B cell (primary cell): ENCODE data around the gene MAPKAPK5. TPM values are rescaled to one million over a fixed set of nuclear protein-coding genes. Genes with fewer than 3 reads are reported as not detected.
"Not testable (repeated sequence)": the region's sequence is repeated elsewhere in the genome, so short reads cannot be mapped to it uniquely, and the experiment has no call there.

Source experiments
- ATAC-seq: fragments of 200-7000 bp; cut with Tn5 transposase; one replicate; pipeline ENCODE4 v1.10.0; 2021; ENCODE audit warnings: low read depth, mild to moderate bottlenecking, moderate number of reproducible peaks, moderate library complexity
- CTCF ChIA-PET: fragments of 350-600 bp; sonication (Branson Sonifier 250); formaldehyde crosslinking; loops from one replicate; lab custom pipeline; 2021; ENCODE audit warnings: antibody characterized with exemption, inconsistent platforms; lab: Charles Lee
- POLR2A ChIA-PET: fragments of 350-600 bp; sonication (Branson Sonifier 250); formaldehyde crosslinking; loops from one replicate; lab custom pipeline; 2021; ENCODE audit warnings: antibody characterized with exemption; lab: Charles Lee
- DNase-seq: peaks from one replicate; pipeline ENCODE4 v3.0.0; 2013
- H2AFZ ChIP-seq: 2 replicates; pipeline ENCODE4 v1.6.1; 2012; ENCODE audit warnings: mild to moderate bottlenecking, low read depth, low read length; ENCODE audit not compliant: insufficient read depth, poor library complexity, severe bottlenecking
- H3K27ac ChIP-seq, 2 donors: 1 replicate in 1 of 2; 2 replicates in 1 of 2; pipeline ENCODE4 v1.5.1; 2012 to 2013; ENCODE audit warnings: low read length in 2 of 2, mild to moderate bottlenecking in 2 of 2, moderate library complexity in 1 of 2
- H3K27me3 ChIP-seq, 4 experiments: fragments of 200-600 bp in 1 of 4; sonication (generic) in 1 of 4; replicated peaks in 1 of 4; 1 replicate in 2 of 4; 2 replicates in 2 of 4; pipeline versions ENCODE4 v1.6.1 to v1.7.0; 2013 to 2016; ENCODE audit warnings: low read length in 3 of 4, mild to moderate bottlenecking in 2 of 4, mixed read lengths in 1 of 4, moderate library complexity in 1 of 4; ENCODE audit not compliant: insufficient read depth in 4 of 4, control insufficient read depth in 3 of 4; ENCODE audit errors: control extremely low read depth in 1 of 4
- H3K36me3 ChIP-seq, 2 experiments: replicated peaks in 1 of 2; 1 replicate in 1 of 2; 2 replicates in 1 of 2; pipeline versions ENCODE4 v1.6.1 to v1.7.1; 2013; ENCODE audit warnings: low read length in 1 of 2; ENCODE audit not compliant: insufficient read depth in 2 of 2, control insufficient read depth in 1 of 2; ENCODE audit errors: control extremely low read depth in 1 of 2, extremely low read depth in 1 of 2
- H3K4me1 ChIP-seq, 2 donors: fragments of 200-600 bp in 1 of 2; sonication (generic) in 1 of 2; 1 replicate in 1 of 2; 2 replicates in 1 of 2; pipeline versions ENCODE4 v1.5.1 to v1.6.1; 2013 to 2017; ENCODE audit warnings: low read length in 2 of 2; ENCODE audit not compliant: control insufficient read depth in 2 of 2, insufficient read depth in 2 of 2
- H3K4me2 ChIP-seq: replicated peaks from 2 replicates; pipeline ENCODE3; 2012; ENCODE audit warnings: mild to moderate bottlenecking, low read depth, low read length; ENCODE audit not compliant: poor library complexity, severe bottlenecking
- H3K4me3 ChIP-seq, 5 experiments: fragments of 200-600 bp in 1 of 5; sonication (generic) in 1 of 5; 1 replicate in 3 of 5; 2 replicates in 2 of 5; pipeline versions ENCODE4 v1.5.1 to v1.7.0; 2011 to 2016; ENCODE audit warnings: low read length in 4 of 5, mild to moderate bottlenecking in 4 of 5, low read depth in 2 of 5, control low read depth in 1 of 5, moderate library complexity in 1 of 5; ENCODE audit not compliant: insufficient read depth in 1 of 5; ENCODE audit errors: control extremely low read depth in 1 of 5, extremely low read depth in 1 of 5
- H3K79me2 ChIP-seq: fragments of 200-600 bp; sonication (generic); one replicate; pipeline ENCODE4 v1.6.0; 2016; ENCODE audit warnings: low read length; ENCODE audit not compliant: control insufficient read depth, insufficient read depth
- H3K9ac ChIP-seq: fragments of 200-600 bp; sonication (generic); 2 replicates; pipeline ENCODE4 v1.6.1; 2017; ENCODE audit warnings: mild to moderate bottlenecking, low read length, moderate library complexity
- H3K9me3 ChIP-seq, 3 donors: one replicate each; pipeline versions ENCODE4 v1.6.1 to v1.7.1; 2013; ENCODE audit warnings: low read length in 2 of 3; ENCODE audit not compliant: control insufficient read depth in 2 of 3, insufficient read depth in 1 of 3; ENCODE audit errors: control extremely low read depth in 1 of 3
- H4K20me1 ChIP-seq: 2 replicates; pipeline ENCODE4 v1.6.0; 2012; ENCODE audit warnings: mild to moderate bottlenecking, low read length; ENCODE audit not compliant: insufficient read depth, control insufficient read depth, poor library complexity, severe bottlenecking
- H3K27ac Mint-ChIP-seq: one replicate; pipeline ENCODE4 v1.8.0; 2021; ENCODE audit warnings: mixed read lengths
- H3K27me3 Mint-ChIP-seq: one replicate; pipeline ENCODE4 v1.8.0; 2021; ENCODE audit warnings: mixed read lengths
- H3K4me1 Mint-ChIP-seq: one replicate; pipeline ENCODE4 v1.8.0; 2021; ENCODE audit warnings: mixed read lengths
- H3K4me3 Mint-ChIP-seq: one replicate; pipeline ENCODE4 v1.8.0; 2021; ENCODE audit warnings: mixed read lengths
- H3K9me3 Mint-ChIP-seq: one replicate; pipeline ENCODE4 v1.8.0; 2022; ENCODE audit warnings: mixed read lengths; ENCODE audit not compliant: insufficient read depth
- CTCF ChIP-seq: fragments of 200-600 bp; IDR thresholded peaks from one replicate; pipeline ENCODE4 v1.8.0; 2022; ENCODE audit warnings: antibody characterized with exemption, mild to moderate bottlenecking
- EZH2 ChIP-seq: IDR thresholded peaks from 2 replicates; pipeline ENCODE4 v1.6.1; 2012; ENCODE audit warnings: borderline replicate concordance, low read depth, mild to moderate bottlenecking, moderate library complexity, low read length; ENCODE audit not compliant: insufficient read depth, poor library complexity, severe bottlenecking
- WGBS: methylation state at CpG from one replicate; pipeline ENCODE4 v1.1.5; 2013; ENCODE audit warnings: missing lambda C conversion rate; ENCODE audit not compliant: insufficient coverage; 5-methylcytosine and 5-hydroxymethylcytosine counted together
- intact Hi-C: fragments of 100-400 bp; cut with micrococcal nuclease; formaldehyde crosslinking; loops from one replicate; pipeline ENCODE4 v1.10.0; 2022
- polyA plus RNA-seq: library from polyadenylated mRNA; depleted of rRNA; stranded (reverse); fragments of >200 nt; gene quantifications from 2 replicates; pipeline ENCODE4 v1.2.3, GENCODE V29; 2012
- small RNA-seq: library from RNA; depleted of rRNA; stranded (forward); fragments of <200 nt; gene quantifications from one replicate; pipeline ENCODE3, GENCODE V24; 2012; ENCODE audit warnings: low replicate concordance, low read depth; ENCODE audit not compliant: insufficient read length
- total RNA-seq, 2 donors: library from RNA; stranded (reverse); fragments of 120-200 nt in 1 of 2; gene quantifications; 1 replicate in 1 of 2; 2 replicates in 1 of 2; pipeline versions ENCODE4 v1.2.3 to v1.2.4, GENCODE V29; 2013 to 2022

The MAPKAPK5 gene
- total and polyA plus RNA-seq, 2 donors (not counting 1 experiment from before 2014, with no cell fraction given), result 60.2 to 64.4 TPM

GRCh38 chr12:111943929-111944328, 101.9 kb downstream of the MAPKAPK5 start:
- Histone ChIP-seq H4K20me1 (no peaks in the 10 kb centered on the region), H3K4me1 (no peaks in the 10 kb centered on the region), H3K79me2 (peaks cover 3% of the 10 kb centered on the region), H3K27ac (no peak overlapping the region), H3K4me2 (no peak overlapping the region), H3K4me3 (no peak overlapping the region), H3K27me3 (no peaks in the 10 kb centered on the region), H3K36me3 (no peaks in the 10 kb centered on the region), H3K9me3 (no peaks in the 10 kb centered on the region), H3K9ac (no peak overlapping the region), H2AFZ (no peak overlapping the region)
- ChIA-PET CTCF (interaction anchor here (0.6 to 3.4 kb wide), 8 partner anchors 48 to 444 kb away, joined by 3 to 26 read pairs (median 6); partner anchors contain the start of genes ERP29 and TMEM116), POLR2A (interaction anchor here (1.6 kb wide), 1 partner anchor 69 kb away, joined by 6 read pairs; the partner anchor contains the start of genes ERP29 and TMEM116)
- ATAC-seq (no peak), DNase-seq (no peak)
- TF ChIP-seq EZH2 (no peak), CTCF (no peak)
- WGBS, result no CpG with 5 or more reads among the region's 1 CpG
- H3K4me1 Mint-ChIP-seq, result no peaks in the 10 kb centered on the region
- H3K27ac Mint-ChIP-seq, result no peak overlapping the region
- no peaks in the 10 kb centered on the region for H3K9me3 Mint-ChIP-seq
- intact Hi-C loops, result loop anchor here (10.0 kb wide), 1 partner anchor 211 kb away; no protein-coding TSS in a partner anchor
- H3K4me3 Mint-ChIP-seq, result no peak overlapping the region
- no peaks in the 10 kb centered on the region for H3K27me3 Mint-ChIP-seq

GRCh38 chr12:111950961-111951676, 109.1 kb downstream of the MAPKAPK5 start:
- H3K9me3 Mint-ChIP-seq, H3K36me3 ChIP-seq, H3K4me3 ChIP-seq, H3K4me1 ChIP-seq, H3K27me3 ChIP-seq, H3K27ac Mint-ChIP-seq, H3K9ac ChIP-seq, H3K79me2 ChIP-seq, H3K4me1 Mint-ChIP-seq, H2AFZ ChIP-seq, H3K27me3 Mint-ChIP-seq, intact Hi-C loops, H3K4me3 Mint-ChIP-seq, ATAC-seq, H3K27ac ChIP-seq, H3K4me2 ChIP-seq, DNase-seq, H4K20me1 ChIP-seq, POLR2A ChIA-PET: not testable (repeated sequence)
- WGBS, result no CpG with 5 or more reads among the region's 3 CpGs
- CTCF ChIA-PET, result interaction anchor here (0.6 kb wide), 1 partner anchor 77 kb away, joined by 3 read pairs; no protein-coding TSS in a partner anchor
- peaks cover 5 to 11% (median 8%) of the 10 kb centered on the region in 3 donors for H3K9me3 ChIP-seq

Small RNAs within 50 kb of the gene (small RNA-seq; reads per million reads assigned to genes)
- not detected for gene MIR6761

Other genes with a start within 250 kb of the MAPKAPK5 start
- gene ATXN2, start 242.9 kb upstream of the MAPKAPK5 start, total RNA-seq, result 81.2 and 83.8 TPM in 2 replicates
- gene ATXN2, start 242.9 kb upstream of the MAPKAPK5 start, polyA plus RNA-seq, result 23.3 and 28.2 TPM in 2 replicates
- gene BRAP, start 156.3 kb upstream of the MAPKAPK5 start, total RNA-seq, result 25.3 and 25.7 TPM in 2 replicates
- 10.4 and 11.7 TPM in 2 replicates for gene BRAP, start 156.3 kb upstream of the MAPKAPK5 start, polyA plus RNA-seq
- gene ACAD10, start 156.2 kb upstream of the MAPKAPK5 start, total RNA-seq, result 48.6 and 55.3 TPM in 2 replicates
- gene ACAD10, start 156.2 kb upstream of the MAPKAPK5 start, polyA plus RNA-seq, result 38.1 and 40.0 TPM in 2 replicates
- 22.3 TPM in 2 replicates for gene ALDH2, start 75.3 kb upstream of the MAPKAPK5 start, total RNA-seq
- gene ALDH2, start 75.3 kb upstream of the MAPKAPK5 start, polyA plus RNA-seq, result 7.0 and 10.3 TPM in 2 replicates
- 10.4 and 11.7 TPM in 2 replicates for gene TMEM116, start 170.9 kb downstream of the MAPKAPK5 start, total RNA-seq
- gene TMEM116, start 170.9 kb downstream of the MAPKAPK5 start, polyA plus RNA-seq, result 7.3 and 7.9 TPM in 2 replicates
- 149 and 152 TPM in 2 replicates for gene ERP29, start 171.2 kb downstream of the MAPKAPK5 start, total RNA-seq
- 130 and 146 TPM in 2 replicates for gene ERP29, start 171.2 kb downstream of the MAPKAPK5 start, polyA plus RNA-seq